GM23338 (cell line): Measurements from ENCODE around the gene CSTF2. TPM values are rescaled to one million over a fixed set of nuclear protein-coding genes. Genes with fewer than 3 reads are reported as not detected.
A peak's percentile ranks its signal among the peaks of the same experiment; 100 is the strongest.
"Not testable (repeated sequence)": the region's sequence is repeated elsewhere in the genome, so short reads cannot be mapped to it uniquely, and the experiment has no call there.

Experiments used
- ATAC-seq: fragments of 200-7000 bp; cut with Tn5 transposase; 3 replicates; pipeline ENCODE4 v1.9.1; 2020
- DNase-seq: peaks from one replicate; pipeline ENCODE4 v3.0.0-alpha.2; 2015; ENCODE audit warnings: low spot score
- H2AFZ ChIP-seq: fragments of 200-600 bp; sonication (generic); 2 replicates; pipeline ENCODE4 v1.8.0; 2016; ENCODE audit warnings: antibody characterized with exemption, mild to moderate bottlenecking, moderate library complexity
- H3F3A ChIP-seq: fragments of 200-600 bp; sonication (generic); replicated peaks from 2 replicates; pipeline ENCODE4 v1.8.0; 2017; ENCODE audit warnings: antibody characterized with exemption, mixed run types, low read depth
- H3K27ac ChIP-seq: fragments of 200-600 bp; sonication (generic); 2 replicates; pipeline ENCODE4 v1.6.1; 2016; ENCODE audit warnings: low read depth
- H3K27me3 ChIP-seq: fragments of 200-600 bp; sonication (generic); 2 replicates; pipeline ENCODE4 v1.8.0; 2016; ENCODE audit warnings: mild to moderate bottlenecking, mixed run types, moderate library complexity; ENCODE audit not compliant: insufficient read depth
- H3K36me3 ChIP-seq: fragments of 200-600 bp; sonication (generic); 2 replicates; pipeline ENCODE4 v1.8.0; 2016; ENCODE audit warnings: mild to moderate bottlenecking; ENCODE audit not compliant: insufficient read depth
- H3K4me1 ChIP-seq: fragments of 200-600 bp; sonication (generic); 2 replicates; pipeline ENCODE4 v1.8.0; 2016; ENCODE audit warnings: mild to moderate bottlenecking, moderate library complexity; ENCODE audit not compliant: insufficient read depth
- H3K4me2 ChIP-seq: fragments of 200-600 bp; sonication (generic); 2 replicates; pipeline ENCODE4 v1.7.1; 2017; ENCODE audit warnings: mixed run types
- H3K4me3 ChIP-seq: fragments of 200-600 bp; sonication (generic); 2 replicates; pipeline ENCODE4 v1.6.1; 2016; ENCODE audit warnings: mixed run types
- H3K79me2 ChIP-seq: fragments of 200-600 bp; sonication (generic); replicated peaks from 2 replicates; pipeline ENCODE4 v1.8.0; 2017; ENCODE audit warnings: mild to moderate bottlenecking; ENCODE audit not compliant: insufficient read depth
- H3K9me2 ChIP-seq: fragments of 200-600 bp; sonication (generic); 2 replicates; pipeline ENCODE4 v1.8.0; 2017; ENCODE audit not compliant: insufficient read depth
- H4K20me1 ChIP-seq: fragments of 200-600 bp; sonication (generic); replicated peaks from 2 replicates; pipeline ENCODE4 v1.8.0; 2017; ENCODE audit warnings: mild to moderate bottlenecking; ENCODE audit not compliant: insufficient read depth
- H3K27ac Mint-ChIP-seq: 2 replicates; pipeline ENCODE4 v1.8.0; 2020; ENCODE audit warnings: inconsistent platforms, mild to moderate bottlenecking, moderate library complexity, mixed read lengths
- H3K27me3 Mint-ChIP-seq: 3 replicates; pipeline ENCODE4 v1.8.0; 2022; ENCODE audit warnings: low read depth, mild to moderate bottlenecking, moderate library complexity, mixed read lengths, inconsistent platforms; ENCODE audit not compliant: insufficient read depth, poor library complexity
- H3K36me3 Mint-ChIP-seq: 3 replicates; pipeline ENCODE4 v1.8.0; 2021; ENCODE audit warnings: low read depth, mild to moderate bottlenecking, inconsistent platforms, moderate library complexity, mixed read lengths
- H3K4me1 Mint-ChIP-seq: 3 replicates; pipeline ENCODE4 v1.8.0; 2020; ENCODE audit warnings: mild to moderate bottlenecking, inconsistent platforms, mixed read lengths
- H3K4me3 Mint-ChIP-seq: 3 replicates; pipeline ENCODE4 v1.8.0; 2021; ENCODE audit warnings: moderate library complexity, mild to moderate bottlenecking, inconsistent platforms, mixed read lengths
- H3K9me3 Mint-ChIP-seq: 3 replicates; pipeline ENCODE4 v1.8.0; 2020; ENCODE audit warnings: moderate library complexity, mild to moderate bottlenecking, inconsistent platforms, mixed read lengths
- CREB1 ChIP-seq: fragments of 250-450 bp; sonication (Bioruptor Pico); IDR thresholded peaks from 2 replicates; pipeline ENCODE4 v1.5.0; 2020; ENCODE audit warnings: low read depth, mild to moderate bottlenecking, moderate library complexity
- ETS1 ChIP-seq: IDR thresholded peaks from 2 replicates; pipeline ENCODE4 v1.6.1; 2016; ENCODE audit warnings: antibody characterized with exemption
- EZH2phosphoT487 ChIP-seq: fragments of 200-600 bp; sonication (generic); IDR thresholded peaks from one replicate; pipeline ENCODE4 v1.8.1; 2018; ENCODE audit warnings: antibody characterized with exemption; ENCODE audit not compliant: unreplicated experiment
- JUNB ChIP-seq: IDR thresholded peaks from one replicate; pipeline ENCODE4 v1.6.1; 2016; ENCODE audit warnings: antibody characterized with exemption; ENCODE audit not compliant: unreplicated experiment
- POLR2AphosphoS5 ChIP-seq: IDR thresholded peaks from 2 replicates; pipeline ENCODE4 v1.6.1; 2016; ENCODE audit warnings: antibody characterized with exemption, low read depth
- long read RNA-seq: library from polyadenylated mRNA; unstranded; transcript quantifications from one replicate; pipeline ENCODE4 v2.0.0, GENCODE V29; 2020; ENCODE audit not compliant: unreplicated experiment
- polyA plus RNA-seq: library from polyadenylated mRNA; unstranded; fragments of >200 nt; fragmentation: Nextera tagmentation; extraction: Ambion mirVana; gene quantifications from 2 replicates; pipeline ENCODE4 v1.2.1, GENCODE V29; 2016
- total RNA-seq: library from RNA; depleted of rRNA; stranded (reverse); fragments of >200 nt; shearing (Covaris generic); gene quantifications from 2 replicates; pipeline ENCODE4 v1.2.3, GENCODE V29; 2014; rRNA removed
- TF ChIP-seq, protein P1 (sequence below), 2 experiments: fragments of 200-600 bp in 1 of 2; sonication (generic) in 1 of 2; conservative IDR thresholded peaks; 2 replicates each; pipeline versions ENCODE4 v1.5.1 to v1.6.1; 2016 to 2017; ENCODE audit warnings: antibody characterized with exemption in 2 of 2, low read depth in 2 of 2, mild to moderate bottlenecking in 2 of 2, moderate library complexity in 1 of 2

Gene CSTF2
- total RNA-seq (30.1 and 35.7 TPM in 2 replicates), polyA plus RNA-seq (24.4 and 25.8 TPM in 2 replicates)
- long read RNA-seq, transcript CSTF2-201 (14 exons, 1,958 nt) = major isoform, 26 of 29 reads
- long read RNA-seq, partial matches to known transcripts = 2 of 29 reads
- long read RNA-seq, other reads (novel, unspliced or antisense) = 1 of 29 reads

GRCh38 chrX:100819837-100820666, at the start of gene CSTF2:
TSS of gene CSTF2 (plus strand) at chrX:100820391. CDS start at chrX:100820417, 26 bp downstream.
- Histone ChIP-seq H3F3A (no peaks in the 10 kb centered on the region), H3K36me3 (peaks cover 23% of the 10 kb centered on the region), H3K9me2 (no peaks in the 10 kb centered on the region), H4K20me1 (no peaks in the 10 kb centered on the region), H2AFZ (peak within 1 kb of the TSS; percentile 96; the same call in 1 of the 2 replicates), H3K4me3 (peak within 1 kb of the TSS; percentile 83), H3K27me3 (no peaks in the 10 kb centered on the region), H3K4me2 (peak within 1 kb of the TSS; percentile 90), H3K4me1 (peaks cover 3% of the 10 kb centered on the region; the same call in 1 of the 2 replicates), H3K27ac (no peak within 1 kb of the TSS), H3K79me2 (peaks cover 8% of the 10 kb centered on the region)
- H3K27ac Mint-ChIP-seq = peak within 1 kb of the TSS; percentile 86; the same call in 1 of the 2 replicates
- H3K4me1 Mint-ChIP-seq = peaks cover 4% of the 10 kb centered on the region; the same call in 2 of the 3 replicates
- H3K9me3 Mint-ChIP-seq = no peaks in the 10 kb centered on the region
- H3K27me3 Mint-ChIP-seq = peaks cover 3% of the 10 kb centered on the region
- DNase-seq (peak; percentile 82), ATAC-seq (peak; percentile 100)
- H3K4me3 Mint-ChIP-seq = peak within 1 kb of the TSS; percentile 89
- H3K36me3 Mint-ChIP-seq = peaks cover 25% of the 10 kb centered on the region; the same call in 2 of the 3 replicates
- TF ChIP-seq JUNB (no peak), POLR2AphosphoS5 (peak; percentile 79), ETS1 (peak; percentile 54; the same call in 1 of the 2 replicates), CREB1 (CRISPR knock-in tag) (0 out of 2 replicates have a peak, but pooled peaks have one; percentile 29), EZH2phosphoT487 (no peak)
- TF ChIP-seq, protein P1, sequence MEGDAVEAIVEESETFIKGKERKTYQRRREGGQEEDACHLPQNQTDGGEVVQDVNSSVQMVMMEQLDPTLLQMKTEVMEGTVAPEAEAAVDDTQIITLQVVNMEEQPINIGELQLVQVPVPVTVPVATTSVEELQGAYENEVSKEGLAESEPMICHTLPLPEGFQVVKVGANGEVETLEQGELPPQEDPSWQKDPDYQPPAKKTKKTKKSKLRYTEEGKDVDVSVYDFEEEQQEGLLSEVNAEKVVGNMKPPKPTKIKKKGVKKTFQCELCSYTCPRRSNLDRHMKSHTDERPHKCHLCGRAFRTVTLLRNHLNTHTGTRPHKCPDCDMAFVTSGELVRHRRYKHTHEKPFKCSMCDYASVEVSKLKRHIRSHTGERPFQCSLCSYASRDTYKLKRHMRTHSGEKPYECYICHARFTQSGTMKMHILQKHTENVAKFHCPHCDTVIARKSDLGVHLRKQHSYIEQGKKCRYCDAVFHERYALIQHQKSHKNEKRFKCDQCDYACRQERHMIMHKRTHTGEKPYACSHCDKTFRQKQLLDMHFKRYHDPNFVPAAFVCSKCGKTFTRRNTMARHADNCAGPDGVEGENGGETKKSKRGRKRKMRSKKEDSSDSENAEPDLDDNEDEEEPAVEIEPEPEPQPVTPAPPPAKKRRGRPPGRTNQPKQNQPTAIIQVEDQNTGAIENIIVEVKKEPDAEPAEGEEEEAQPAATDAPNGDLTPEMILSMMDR (conservative IDR thresholded peaks at IDR 0.05; ENCODE audit: low read depth in 2 of 2) = no peak

DNA sequence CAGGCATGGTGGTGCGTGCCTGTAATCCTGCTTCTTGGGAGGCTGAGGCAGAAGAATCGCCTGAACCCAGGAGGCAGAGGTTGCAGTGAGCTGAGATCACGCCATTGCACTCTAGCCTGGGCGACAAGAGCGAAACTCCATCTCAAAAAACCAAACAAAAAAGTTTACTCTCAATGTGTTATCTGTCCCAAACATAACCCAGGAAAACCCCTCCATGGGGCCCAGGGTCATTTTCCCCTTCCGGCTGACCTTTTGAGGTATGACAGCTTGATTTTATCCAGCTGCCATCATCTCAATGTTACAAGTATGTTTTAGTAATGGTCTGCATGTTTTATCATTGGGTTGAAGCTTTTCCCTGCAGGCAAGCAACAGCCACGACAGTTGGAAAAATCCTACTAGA, 23.8 kb upstream of the CSTF2 start:
- not testable (repeated sequence) for ATAC-seq, H3K79me2 ChIP-seq, H3K27ac Mint-ChIP-seq, H3K27me3 Mint-ChIP-seq, H3K4me1 ChIP-seq, H3F3A ChIP-seq, H3K36me3 Mint-ChIP-seq, DNase-seq, H4K20me1 ChIP-seq, H2AFZ ChIP-seq, H3K36me3 ChIP-seq, H3K9me2 ChIP-seq, H3K9me3 Mint-ChIP-seq, H3K4me3 Mint-ChIP-seq, H3K27me3 ChIP-seq, H3K27ac ChIP-seq, H3K4me2 ChIP-seq, H3K4me3 ChIP-seq
- H3K4me1 Mint-ChIP-seq = peaks cover 12% of the 10 kb centered on the region; the same call in 2 of the 3 replicates
